PFSK-1 (cell line): Measurements from ENCODE around the gene ERVFRD-1.

Experiments used
- FOXP2 ChIP-seq: optimal IDR thresholded peaks from 2 replicates; pipeline ENCODE3; 2011; ENCODE audit warnings: borderline replicate concordance, control low read depth, inconsistent platforms; ENCODE audit not compliant: insufficient read depth; ENCODE audit errors: extremely low read length, extremely low read depth
- POLR2AphosphoS5 ChIP-seq: IDR thresholded peaks from 2 replicates; pipeline ENCODE4 v1.6.1; 2012; ENCODE audit warnings: low read depth, mild to moderate bottlenecking, control low read depth, low read length, moderate library complexity
- SIN3A ChIP-seq: IDR thresholded peaks from 2 replicates; pipeline ENCODE4 v1.6.1; 2012; ENCODE audit warnings: mild to moderate bottlenecking, low read length, moderate library complexity, borderline replicate concordance; ENCODE audit not compliant: insufficient read depth
- TAF1 ChIP-seq: IDR thresholded peaks from 2 replicates; pipeline ENCODE4 v1.6.1; 2012; ENCODE audit warnings: low read length, control low read depth, borderline replicate concordance; ENCODE audit not compliant: insufficient read depth
- TF ChIP-seq, protein P1 (sequence below), 2 experiments: IDR thresholded peaks; 2 replicates each; pipeline versions ENCODE4 v1.6.1 to v1.8.0; 2011 to 2012; ENCODE audit warnings: low read depth in 2 of 2, low read length in 2 of 2, control low read depth in 1 of 2, inconsistent platforms in 1 of 2, mild to moderate bottlenecking in 1 of 2, moderate library complexity in 1 of 2; ENCODE audit not compliant: insufficient read depth in 1 of 2

Gene ERVFRD-1

DNA sequence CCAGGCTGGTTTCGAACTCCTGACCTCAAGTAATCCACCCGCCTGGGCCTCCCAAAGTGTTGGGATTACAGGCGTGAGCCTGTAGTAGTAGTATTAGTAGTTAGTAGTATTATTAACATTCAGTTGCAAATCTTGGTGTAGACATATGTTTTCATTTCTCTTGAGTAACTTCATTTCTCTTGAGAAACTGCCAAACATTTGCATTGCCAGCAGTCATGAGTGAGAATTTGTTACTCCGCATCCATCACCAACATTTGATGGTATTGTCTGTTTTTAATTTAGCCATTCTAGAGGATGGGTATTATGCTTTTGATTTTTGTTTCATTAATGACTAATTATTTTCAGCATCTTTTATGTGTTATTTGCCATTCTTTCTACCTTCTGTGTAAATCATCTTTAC lies 1.5 kb upstream of the ERVFRD-1 start:
- no peak for TF ChIP-seq POLR2AphosphoS5

DNA sequence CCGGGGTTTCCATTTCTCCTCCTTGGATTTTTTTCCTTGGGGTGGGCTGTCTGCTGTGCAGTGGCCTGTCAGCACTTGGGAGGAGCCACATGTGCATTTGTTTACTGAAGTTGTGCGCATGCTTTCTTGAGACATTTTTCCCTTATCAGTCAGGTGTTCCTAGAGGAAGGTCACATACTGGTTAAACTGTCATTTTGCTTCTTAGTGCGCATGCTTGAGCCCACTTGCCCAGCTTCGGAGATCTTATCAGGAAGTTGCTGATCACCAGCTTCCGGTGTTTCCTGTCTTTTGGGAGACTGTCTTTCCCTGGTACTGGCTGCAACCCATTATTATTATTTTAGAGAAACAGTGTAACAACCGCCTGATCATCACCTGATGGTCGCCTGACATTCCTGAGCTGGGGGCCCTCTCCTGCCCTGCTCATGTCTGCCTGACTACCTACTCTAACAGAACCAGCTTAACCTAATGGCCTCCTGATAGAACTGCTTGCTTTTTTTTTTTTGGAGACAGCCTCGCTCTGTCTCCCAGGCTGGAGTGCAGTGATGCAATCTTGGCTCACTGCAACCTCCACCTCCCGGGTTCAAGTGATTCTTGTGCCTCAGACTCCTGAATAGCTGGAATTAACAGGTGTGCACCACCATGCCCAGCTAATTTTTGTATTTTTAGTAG lies 378 bp upstream of the ERVFRD-1 start:
- TF ChIP-seq POLR2AphosphoS5 (no peak), FOXP2 (no peak), TAF1 (no peak), SIN3A (0 out of 2 replicates have a peak, but pooled peaks have one; percentile 21)
- TF ChIP-seq, protein P1, sequence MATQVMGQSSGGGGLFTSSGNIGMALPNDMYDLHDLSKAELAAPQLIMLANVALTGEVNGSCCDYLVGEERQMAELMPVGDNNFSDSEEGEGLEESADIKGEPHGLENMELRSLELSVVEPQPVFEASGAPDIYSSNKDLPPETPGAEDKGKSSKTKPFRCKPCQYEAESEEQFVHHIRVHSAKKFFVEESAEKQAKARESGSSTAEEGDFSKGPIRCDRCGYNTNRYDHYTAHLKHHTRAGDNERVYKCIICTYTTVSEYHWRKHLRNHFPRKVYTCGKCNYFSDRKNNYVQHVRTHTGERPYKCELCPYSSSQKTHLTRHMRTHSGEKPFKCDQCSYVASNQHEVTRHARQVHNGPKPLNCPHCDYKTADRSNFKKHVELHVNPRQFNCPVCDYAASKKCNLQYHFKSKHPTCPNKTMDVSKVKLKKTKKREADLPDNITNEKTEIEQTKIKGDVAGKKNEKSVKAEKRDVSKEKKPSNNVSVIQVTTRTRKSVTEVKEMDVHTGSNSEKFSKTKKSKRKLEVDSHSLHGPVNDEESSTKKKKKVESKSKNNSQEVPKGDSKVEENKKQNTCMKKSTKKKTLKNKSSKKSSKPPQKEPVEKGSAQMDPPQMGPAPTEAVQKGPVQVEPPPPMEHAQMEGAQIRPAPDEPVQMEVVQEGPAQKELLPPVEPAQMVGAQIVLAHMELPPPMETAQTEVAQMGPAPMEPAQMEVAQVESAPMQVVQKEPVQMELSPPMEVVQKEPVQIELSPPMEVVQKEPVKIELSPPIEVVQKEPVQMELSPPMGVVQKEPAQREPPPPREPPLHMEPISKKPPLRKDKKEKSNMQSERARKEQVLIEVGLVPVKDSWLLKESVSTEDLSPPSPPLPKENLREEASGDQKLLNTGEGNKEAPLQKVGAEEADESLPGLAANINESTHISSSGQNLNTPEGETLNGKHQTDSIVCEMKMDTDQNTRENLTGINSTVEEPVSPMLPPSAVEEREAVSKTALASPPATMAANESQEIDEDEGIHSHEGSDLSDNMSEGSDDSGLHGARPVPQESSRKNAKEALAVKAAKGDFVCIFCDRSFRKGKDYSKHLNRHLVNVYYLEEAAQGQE (IDR thresholded peaks at IDR 0.05; ENCODE audit: insufficient read depth in 1 of 2, low read depth in 2 of 2, low read length in 2 of 2): no peak

DNA sequence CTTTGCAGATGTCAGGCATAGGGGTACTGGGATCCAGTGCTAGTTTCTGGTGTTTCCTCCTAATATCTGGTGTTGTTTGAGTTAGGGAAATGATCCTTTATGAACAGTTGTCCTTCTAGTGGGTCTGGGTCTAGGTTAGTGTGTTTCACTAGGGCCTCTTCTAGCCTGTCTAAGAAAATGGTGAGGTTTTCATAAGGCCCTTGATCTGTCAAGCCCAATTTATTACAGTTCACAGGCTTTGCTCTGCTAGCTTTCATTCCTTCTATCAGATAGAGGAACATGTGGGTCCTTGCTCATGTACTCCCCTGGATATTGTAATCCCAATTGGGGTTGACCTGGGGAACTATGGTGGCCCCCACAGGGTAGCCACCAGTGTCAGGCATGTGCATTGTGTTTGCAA lies 2.8 kb downstream of the ERVFRD-1 start:
- TF ChIP-seq SIN3A (no peak), FOXP2 (no peak)

DNA sequence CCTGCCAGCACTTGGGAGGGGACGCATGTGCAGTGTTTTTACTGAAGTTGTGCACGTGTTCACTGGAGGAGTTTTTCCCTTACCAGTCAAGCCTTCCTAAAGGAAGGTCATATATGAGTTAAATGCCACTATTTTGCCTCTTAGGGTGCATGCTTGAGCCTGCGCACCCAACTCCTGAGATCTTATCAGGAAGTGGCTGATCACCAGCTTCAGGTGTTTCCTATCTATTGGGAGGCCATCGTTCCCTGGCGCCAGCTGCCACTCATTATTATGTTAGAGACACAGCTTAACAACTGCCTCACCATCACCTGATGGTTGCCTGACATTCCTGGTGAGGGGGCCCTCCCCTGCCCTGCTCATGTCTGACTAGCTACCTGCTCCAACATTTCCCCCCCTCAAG lies 8.5 kb downstream of the ERVFRD-1 start:
- TF ChIP-seq TAF1 (no peak), POLR2AphosphoS5 (no peak), FOXP2 (no peak)
- TF ChIP-seq, protein P1 (IDR thresholded peaks at IDR 0.05; ENCODE audit: insufficient read depth in 1 of 2, low read depth in 2 of 2, low read length in 2 of 2): no peak

DNA sequence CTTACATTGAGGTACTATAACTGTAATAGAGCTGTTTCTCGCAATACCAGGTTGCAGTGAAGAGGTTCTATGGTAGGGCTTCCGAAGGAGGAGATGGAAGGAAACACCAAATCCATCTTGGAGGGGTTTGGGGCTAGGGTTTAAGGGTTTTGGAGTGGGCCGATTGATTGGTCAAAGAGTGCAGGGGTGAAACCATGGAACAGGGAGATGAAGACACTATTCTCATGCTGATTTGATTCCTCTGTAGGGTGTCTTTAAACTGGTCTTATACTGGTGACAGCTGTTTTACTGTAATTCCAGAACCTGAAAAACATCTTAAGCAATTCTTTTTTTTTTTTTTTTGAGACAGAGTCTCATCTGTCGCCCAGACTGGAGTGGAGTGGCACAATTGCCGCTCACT lies 10.1 kb downstream of the ERVFRD-1 start:
- TF ChIP-seq, protein P1 (IDR thresholded peaks at IDR 0.05; ENCODE audit: insufficient read depth in 1 of 2, low read depth in 2 of 2, low read length in 2 of 2): no peak
- no peak for TF ChIP-seq TAF1
- no peak for TF ChIP-seq SIN3A
- TF ChIP-seq FOXP2: no peak
- no peak for TF ChIP-seq POLR2AphosphoS5

DNA sequence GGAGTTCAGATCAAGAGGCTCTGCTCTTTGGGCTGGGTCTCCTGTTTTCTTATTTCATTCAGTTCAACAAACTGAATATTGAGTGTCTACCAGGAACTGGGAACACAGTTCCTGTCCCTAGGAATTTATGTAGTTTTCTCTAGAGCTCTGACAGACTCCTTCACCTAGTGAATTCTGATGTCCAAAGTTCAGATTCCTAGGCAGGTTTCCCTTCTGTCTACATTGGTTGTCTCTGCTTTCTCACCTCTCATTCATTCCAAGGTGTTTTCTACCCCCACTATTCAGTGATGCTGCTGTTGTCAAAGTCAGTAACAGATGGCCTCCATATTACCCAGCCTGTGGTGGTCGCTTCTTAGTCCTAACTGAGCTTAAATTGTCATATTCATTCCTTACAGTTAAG lies 13.5 kb downstream of the ERVFRD-1 start:
- TF ChIP-seq POLR2AphosphoS5: no peak
- no peak for TF ChIP-seq TAF1
- no peak for TF ChIP-seq FOXP2
- TF ChIP-seq, protein P1 (IDR thresholded peaks at IDR 0.05; ENCODE audit: insufficient read depth in 1 of 2, low read depth in 2 of 2, low read length in 2 of 2): no peak
- no peak for TF ChIP-seq SIN3A
